OCI-LY1 (cell line): ENCODE data around the gene MS4A8.
"Not testable (repeated sequence)": the region's sequence is repeated elsewhere in the genome, so short reads cannot be mapped to it uniquely, and the experiment has no call there.

Source experiments
- H2AFZ ChIP-seq: fragments of 200-600 bp; sonication (generic), shearing (Covaris generic); 2 replicates; pipeline ENCODE4 v1.6.0; 2014; ENCODE audit warnings: antibody characterized with exemption, mild to moderate bottlenecking, low read length
- H3F3A ChIP-seq: fragments of 200-600 bp; sonication (generic), shearing (Covaris generic); 2 replicates; pipeline ENCODE4 v1.6.0; 2014; ENCODE audit warnings: mild to moderate bottlenecking, antibody characterized with exemption, low read length, moderate library complexity; ENCODE audit not compliant: insufficient read depth
- H3K27ac ChIP-seq: fragments of 200-600 bp; sonication (generic); 2 replicates; pipeline ENCODE4 v1.5.1; 2014; ENCODE audit warnings: low read length, mixed run types, mild to moderate bottlenecking, low read depth; ENCODE audit not compliant: poor library complexity, severe bottlenecking
- H3K27me3 ChIP-seq: fragments of 200-600 bp; sonication (generic); 2 replicates; pipeline ENCODE4 v1.6.0; 2014; ENCODE audit warnings: antibody characterized with exemption, mild to moderate bottlenecking, low read length, moderate library complexity; ENCODE audit not compliant: insufficient read depth
- H3K36me3 ChIP-seq: fragments of 200-600 bp; sonication (generic); 2 replicates; pipeline ENCODE4 v1.6.1; 2014; ENCODE audit warnings: mild to moderate bottlenecking, antibody characterized with exemption, low read length, moderate library complexity, mixed read lengths; ENCODE audit not compliant: insufficient read depth
- H3K4me1 ChIP-seq: fragments of 200-600 bp; sonication (generic); 2 replicates; pipeline ENCODE4 v1.5.1; 2014; ENCODE audit warnings: mild to moderate bottlenecking, low read length, moderate library complexity; ENCODE audit not compliant: insufficient read depth, severe bottlenecking
- H3K4me2 ChIP-seq: fragments of 200-600 bp; sonication (generic), shearing (Covaris generic); 2 replicates; pipeline ENCODE4 v1.6.1; 2014; ENCODE audit warnings: low read length
- H3K4me3 ChIP-seq: fragments of 200-600 bp; sonication (generic); 2 replicates; pipeline ENCODE4 v1.5.1; 2014; ENCODE audit warnings: low read length, low read depth, mild to moderate bottlenecking, mixed read lengths; ENCODE audit not compliant: poor library complexity, severe bottlenecking
- H3K79me2 ChIP-seq: fragments of 200-600 bp; shearing (Covaris generic); 2 replicates; pipeline ENCODE4 v1.6.1; 2016; ENCODE audit warnings: mixed run types, low read length, mixed read lengths; ENCODE audit not compliant: insufficient read depth
- H3K9ac ChIP-seq: fragments of 200-600 bp; sonication (generic), shearing (Covaris generic); 2 replicates; pipeline ENCODE4 v1.6.1; 2014; ENCODE audit warnings: mild to moderate bottlenecking, low read length, mixed read lengths
- H3K9me2 ChIP-seq: fragments of 200-600 bp; sonication (generic), shearing (Covaris generic); 2 replicates; pipeline ENCODE4 v1.6.1; 2014; ENCODE audit warnings: low read depth, mild to moderate bottlenecking, low read length, mixed read lengths
- H3K9me3 ChIP-seq: fragments of 200-600 bp; shearing (Covaris generic); 2 replicates; pipeline ENCODE4 v1.6.1; 2014; ENCODE audit warnings: low read length, mixed read lengths
- H4K20me1 ChIP-seq: fragments of 200-600 bp; sonication (generic), shearing (Covaris generic); 2 replicates; pipeline ENCODE4 v1.6.0; 2016; ENCODE audit warnings: mild to moderate bottlenecking, low read length; ENCODE audit not compliant: insufficient read depth
- CTCF ChIP-seq: fragments of 200-600 bp; sonication (generic), shearing (Covaris generic); IDR thresholded peaks from 2 replicates; pipeline ENCODE4 v1.5.1; 2017; ENCODE audit warnings: mild to moderate bottlenecking, antibody characterized with exemption, low read length, moderate library complexity, mixed read lengths
- EZH2 ChIP-seq: fragments of 200-600 bp; sonication (generic), shearing (Covaris generic); IDR thresholded peaks from 2 replicates; pipeline ENCODE4 v1.8.0; 2017; ENCODE audit warnings: borderline replicate concordance, mixed run types, mild to moderate bottlenecking, antibody characterized with exemption, low read length, moderate library complexity, mixed read lengths

Gene MS4A8

GRCh38 chr11:60706931-60707330 is 7.5 kb downstream of the MS4A8 start:
- no peak overlapping the region for H3K9ac ChIP-seq
- H3K9me2 ChIP-seq: no peaks in the 10 kb centered on the region
- H3K27ac ChIP-seq: no peak overlapping the region
- H3K36me3 ChIP-seq: no peaks in the 10 kb centered on the region
- no peaks in the 10 kb centered on the region for H4K20me1 ChIP-seq
- H3K79me2 ChIP-seq: no peaks in the 10 kb centered on the region
- H3K4me2 ChIP-seq: no peak overlapping the region
- H2AFZ ChIP-seq: no peak overlapping the region
- no peaks in the 10 kb centered on the region; the same call in 1 of the 2 replicates for H3K27me3 ChIP-seq
- no peak for TF ChIP-seq CTCF
- no peaks in the 10 kb centered on the region for H3K4me1 ChIP-seq
- no peak overlapping the region for H3K4me3 ChIP-seq
- H3F3A ChIP-seq: no peaks in the 10 kb centered on the region
- no peaks in the 10 kb centered on the region for H3K9me3 ChIP-seq

GRCh38 chr11:60710482-60710881 is 11.1 kb downstream of the MS4A8 start:
- Histone ChIP-seq H3K4me1 (no peaks in the 10 kb centered on the region), H3K4me3 (no peak overlapping the region), H3F3A (no peaks in the 10 kb centered on the region), H4K20me1 (no peaks in the 10 kb centered on the region), H3K9me2 (no peaks in the 10 kb centered on the region), H2AFZ (no peak overlapping the region), H3K27ac (no peak overlapping the region), H3K27me3 (no peaks in the 10 kb centered on the region; the same call in 1 of the 2 replicates), H3K4me2 (no peak overlapping the region), H3K9ac (no peak overlapping the region), H3K9me3 (no peaks in the 10 kb centered on the region), H3K36me3 (no peaks in the 10 kb centered on the region), H3K79me2 (no peaks in the 10 kb centered on the region)
- TF ChIP-seq EZH2 (no peak), CTCF (no peak)

GRCh38 chr11:60711276-60711675 is 11.9 kb downstream of the MS4A8 start:
- Histone ChIP-seq H3K9ac (no peak overlapping the region), H3K79me2 (no peaks in the 10 kb centered on the region), H3K27ac (no peak overlapping the region), H3K4me2 (no peak overlapping the region), H3K9me2 (no peaks in the 10 kb centered on the region), H2AFZ (no peak overlapping the region), H3K27me3 (no peaks in the 10 kb centered on the region; the same call in 1 of the 2 replicates), H3F3A (no peaks in the 10 kb centered on the region), H3K9me3 (no peaks in the 10 kb centered on the region), H3K4me3 (no peak overlapping the region), H3K4me1 (no peaks in the 10 kb centered on the region), H3K36me3 (no peaks in the 10 kb centered on the region), H4K20me1 (no peaks in the 10 kb centered on the region)
- TF ChIP-seq EZH2 (no peak), CTCF (no peak)

GRCh38 chr11:60713423-60713822 is 14.0 kb downstream of the MS4A8 start:
- H3K36me3 ChIP-seq, H3K9me3 ChIP-seq, H3K4me1 ChIP-seq, H3K9ac ChIP-seq, H3K9me2 ChIP-seq, H3K79me2 ChIP-seq, H4K20me1 ChIP-seq, H3K27me3 ChIP-seq, H3K4me2 ChIP-seq, H3K27ac ChIP-seq, H3K4me3 ChIP-seq, H2AFZ ChIP-seq, H3F3A ChIP-seq: not testable (repeated sequence)
